ENCODE results near the gene C10orf95.

Gene C10orf95

DNA sequence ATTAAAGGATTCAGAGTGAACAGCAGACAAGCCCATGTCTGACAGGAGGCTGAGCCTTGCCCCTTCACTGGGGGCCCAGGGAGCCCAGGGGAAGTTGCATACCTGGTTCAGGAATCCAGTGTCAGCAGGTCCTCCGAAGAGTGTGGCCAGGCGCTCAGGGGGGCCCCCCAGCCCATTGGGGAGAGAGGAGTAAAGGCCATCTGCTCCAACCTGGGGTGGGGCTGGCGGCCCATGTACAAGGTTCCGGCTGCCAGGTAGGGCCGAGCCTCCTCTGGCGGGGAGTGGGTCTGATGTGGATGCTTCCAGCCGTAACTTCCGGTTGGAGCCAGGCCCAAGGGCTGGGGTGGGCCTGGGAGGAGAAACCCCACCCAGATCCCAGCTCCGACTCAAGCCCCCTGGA lies 35.1 kb downstream of the C10orf95 start:
- no peak for DNase-seq (ENCODE audit: low read depth)

DNA sequence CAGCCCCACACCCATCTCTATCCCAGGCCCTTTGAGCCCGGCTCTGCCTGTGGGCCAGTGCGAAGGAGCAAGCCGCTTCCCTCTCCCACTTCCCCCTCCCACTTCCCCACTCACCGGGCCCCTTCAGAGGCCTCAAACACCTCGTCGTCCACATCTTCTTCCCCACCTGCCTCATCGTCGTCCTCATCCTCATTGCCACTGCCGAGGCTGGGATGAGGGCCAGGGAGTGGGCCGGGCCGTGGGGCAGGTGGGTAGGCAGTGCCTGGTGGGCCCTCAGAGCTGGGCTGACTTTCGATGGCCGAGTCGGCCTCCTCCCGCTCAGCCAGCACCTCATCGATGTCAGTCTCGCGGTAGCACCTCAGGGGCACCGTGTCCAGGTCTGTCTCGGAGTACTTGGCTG lies 36.6 kb downstream of the C10orf95 start:
- DNase-seq (ENCODE audit: low read depth), result no peak

DNA sequence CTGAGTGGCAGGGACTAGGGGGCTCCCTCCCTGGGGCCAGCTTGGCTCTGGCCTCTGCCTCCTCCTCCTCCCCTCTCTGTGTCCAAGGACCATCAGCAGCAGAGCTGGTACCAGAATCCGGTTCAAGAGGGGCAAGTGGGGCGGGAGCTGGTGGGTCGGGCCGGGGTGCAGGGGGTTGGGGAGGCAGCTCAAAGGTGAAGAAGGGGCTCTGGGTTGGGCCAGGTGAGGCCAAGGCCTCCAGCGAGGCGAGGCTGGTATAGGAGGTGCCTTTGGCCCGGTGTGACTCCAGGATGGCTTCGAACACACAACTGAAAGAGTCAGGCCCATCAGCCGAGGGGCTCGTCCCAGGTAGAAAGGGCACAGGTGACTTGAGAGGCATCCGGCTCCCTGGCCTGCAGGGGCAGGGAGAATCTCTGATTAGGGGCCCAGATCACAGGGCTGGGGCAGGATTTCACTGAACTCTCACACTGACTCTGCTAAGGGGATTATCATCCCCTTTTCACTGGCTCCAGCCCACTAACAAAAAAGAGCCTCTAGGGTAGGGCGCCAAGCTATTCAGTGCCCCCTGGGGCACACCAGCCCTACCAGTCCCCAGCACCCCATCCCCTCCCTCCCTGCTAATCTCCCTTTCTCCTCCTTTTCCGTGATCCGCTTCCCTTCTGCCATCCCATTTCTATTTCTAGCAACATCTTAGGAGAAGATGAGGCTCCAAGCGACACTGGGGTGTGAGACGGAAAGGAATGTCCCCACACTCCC lies 37.4 kb downstream of the C10orf95 start:
- no peak for DNase-seq (ENCODE audit: low read depth)

DNA sequence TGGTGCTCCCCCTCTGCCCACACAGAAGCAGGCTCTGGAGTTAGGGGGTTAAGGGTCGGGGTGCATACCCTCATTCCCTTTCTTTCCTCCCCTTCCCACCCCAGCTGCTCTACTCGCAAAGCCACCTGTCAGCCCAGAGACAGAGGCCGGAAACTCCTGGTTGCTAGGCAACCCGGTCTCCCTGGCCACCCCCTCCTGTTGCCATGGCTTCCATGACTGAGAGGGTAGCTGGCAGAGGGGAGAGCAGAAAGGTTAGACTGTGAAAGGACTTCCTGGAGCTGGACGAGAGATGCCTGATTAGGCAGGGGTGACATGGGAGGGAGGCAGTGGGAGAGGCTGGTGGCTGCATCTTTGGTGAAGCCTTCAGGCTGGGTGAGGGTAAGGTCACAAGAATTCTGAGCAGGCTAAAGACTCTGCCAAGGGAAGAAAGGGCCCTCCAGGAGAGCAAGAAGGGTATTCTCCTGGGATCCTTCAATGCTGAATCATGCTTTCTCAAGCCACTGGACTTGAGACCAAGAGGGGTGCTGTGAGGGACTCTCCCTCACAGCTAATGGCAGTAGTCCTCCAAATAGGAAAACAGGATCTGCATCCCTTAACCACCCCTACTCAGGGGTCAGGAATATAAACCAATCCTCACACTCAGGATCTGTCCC lies 38.2 kb downstream of the C10orf95 start:
- DNase-seq (ENCODE audit: low read depth), result no peak

DNA sequence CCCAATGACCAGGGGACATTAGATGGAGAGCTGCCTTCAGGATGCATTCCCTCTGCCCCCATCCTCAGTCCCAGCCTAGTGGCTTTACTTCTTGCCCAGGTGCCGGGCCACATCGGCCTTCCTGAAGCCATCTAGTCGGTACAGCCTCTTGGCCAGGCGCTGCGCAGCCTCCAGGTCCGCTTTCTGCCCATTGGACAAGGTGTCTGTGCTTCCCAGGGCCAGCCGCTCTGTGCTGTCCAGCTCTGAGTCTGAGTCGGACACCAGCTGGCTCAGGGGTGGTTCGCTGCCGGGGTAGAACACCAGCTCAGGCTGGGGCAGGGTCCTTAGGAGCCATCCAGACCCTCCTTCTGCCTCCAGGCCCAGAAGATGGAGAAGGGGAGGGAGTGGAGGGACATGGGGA lies 39.0 kb downstream of the C10orf95 start:
- no peak for DNase-seq (ENCODE audit: low read depth)

DNA sequence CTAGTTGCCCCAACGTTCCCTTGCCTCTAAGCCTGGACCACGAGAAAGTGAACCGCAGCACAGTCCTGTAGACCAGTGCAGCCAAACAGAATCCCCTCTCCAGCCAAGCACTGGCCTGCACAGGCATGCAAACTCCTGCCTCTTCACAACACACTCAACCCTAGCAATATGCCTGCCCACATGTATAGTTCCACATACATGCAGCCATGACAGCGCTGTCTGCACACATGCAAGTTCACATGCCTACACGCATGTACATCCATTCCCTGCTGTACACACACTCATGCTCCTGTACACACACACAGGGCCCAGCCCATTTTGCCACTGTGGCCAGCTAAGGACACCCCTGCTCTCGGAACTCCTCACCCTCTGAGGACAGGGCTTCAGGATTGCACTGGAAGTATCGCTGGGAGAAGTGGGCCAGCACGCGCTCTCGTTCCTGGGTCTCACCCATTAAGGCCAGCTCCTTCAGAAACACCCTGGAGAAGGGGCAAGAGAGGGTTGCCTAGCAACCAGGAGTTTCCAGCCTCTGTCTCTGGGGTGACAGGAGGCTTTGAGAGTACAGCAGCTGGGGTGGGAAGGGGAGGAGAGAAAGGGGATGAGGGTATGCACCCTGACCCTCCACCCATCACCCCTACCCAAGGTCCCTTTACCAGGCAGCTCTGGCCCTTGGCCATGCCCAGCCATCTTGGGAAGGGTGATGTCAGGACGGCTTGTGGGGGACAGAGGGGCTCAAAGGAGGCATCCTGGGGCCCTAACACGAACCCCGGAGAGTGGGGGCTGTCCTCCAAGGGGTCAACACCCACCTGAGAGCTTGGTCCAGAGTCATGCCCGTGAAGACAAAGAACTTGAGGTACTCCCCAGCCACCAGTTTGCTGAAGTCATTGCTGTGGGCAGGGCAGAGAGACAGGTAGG lies 39.7 kb downstream of the C10orf95 start:
- no peak for DNase-seq (ENCODE audit: low read depth)

DNA sequence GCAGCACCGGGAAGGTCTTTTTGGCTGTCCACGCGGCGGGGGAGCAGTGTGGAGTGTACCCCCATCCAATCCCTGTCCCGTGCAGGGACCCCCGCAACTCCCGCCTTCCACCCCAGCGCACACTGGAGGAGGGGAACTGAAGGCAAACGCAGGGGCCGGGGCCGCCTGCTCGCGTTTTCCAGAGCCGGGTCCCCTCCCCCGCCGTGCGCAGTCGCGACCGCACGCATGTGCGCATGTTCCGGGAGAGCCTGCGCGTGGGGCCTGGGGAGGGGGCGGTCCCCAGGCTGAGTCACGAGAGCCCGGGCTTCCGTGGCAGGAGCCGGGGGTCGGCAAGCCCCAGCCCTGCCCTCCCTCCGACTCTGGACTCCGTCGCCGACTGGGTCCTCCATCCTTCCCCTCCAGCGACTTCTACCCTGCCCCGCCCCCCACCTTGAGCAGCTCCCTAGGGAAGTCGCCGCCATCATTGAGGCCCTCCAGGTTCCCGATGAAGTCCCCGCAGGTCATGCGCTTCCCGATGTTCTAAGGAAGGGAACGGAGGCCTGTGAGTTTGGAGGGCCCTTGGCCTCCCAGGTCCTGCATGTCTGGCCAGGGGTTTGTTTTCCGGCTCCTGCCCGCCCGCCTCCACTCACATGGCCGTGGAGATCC lies 40.8 kb downstream of the C10orf95 start:
- DNase-seq (ENCODE audit: low read depth), result peak; percentile 53

DNA sequence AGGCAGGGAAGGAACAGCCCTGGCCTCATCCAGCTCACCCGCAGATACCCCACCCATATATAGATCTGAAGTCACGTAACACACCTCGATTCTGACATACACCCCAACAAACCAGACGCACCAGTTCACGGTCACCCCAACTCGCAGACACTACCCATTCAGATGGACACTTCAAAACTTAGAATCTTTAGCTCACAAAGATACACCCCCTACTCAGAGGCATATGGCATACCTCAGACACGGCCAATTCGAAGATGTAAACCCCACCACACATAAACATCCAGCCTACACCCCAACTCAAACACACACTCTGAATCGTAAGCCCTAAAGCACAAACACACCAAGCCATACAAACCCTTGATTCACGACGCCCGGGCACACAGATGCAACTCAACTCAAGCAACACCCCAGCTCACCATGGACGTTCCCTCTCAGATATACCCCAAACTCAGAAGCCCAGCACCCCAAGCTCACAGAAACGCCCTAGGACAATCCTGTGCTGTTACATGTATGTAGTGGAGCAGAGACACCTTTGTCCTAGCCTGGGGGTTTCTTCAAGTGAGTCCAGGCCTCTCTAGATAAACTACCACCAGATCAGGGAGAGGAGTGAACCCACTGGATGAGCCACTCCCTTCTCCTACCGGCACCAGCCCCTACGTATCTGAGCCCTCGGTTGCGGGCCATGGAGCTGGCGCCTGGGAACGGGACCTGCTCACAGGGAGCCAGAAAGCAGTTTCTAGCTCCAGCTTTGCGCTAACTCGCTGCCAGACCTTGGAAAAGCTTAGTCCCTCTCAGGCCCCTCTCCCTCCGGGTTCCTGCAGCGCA lies 41.5 kb downstream of the C10orf95 start:
- DNase-seq (ENCODE audit: low read depth), result no peak

DNA sequence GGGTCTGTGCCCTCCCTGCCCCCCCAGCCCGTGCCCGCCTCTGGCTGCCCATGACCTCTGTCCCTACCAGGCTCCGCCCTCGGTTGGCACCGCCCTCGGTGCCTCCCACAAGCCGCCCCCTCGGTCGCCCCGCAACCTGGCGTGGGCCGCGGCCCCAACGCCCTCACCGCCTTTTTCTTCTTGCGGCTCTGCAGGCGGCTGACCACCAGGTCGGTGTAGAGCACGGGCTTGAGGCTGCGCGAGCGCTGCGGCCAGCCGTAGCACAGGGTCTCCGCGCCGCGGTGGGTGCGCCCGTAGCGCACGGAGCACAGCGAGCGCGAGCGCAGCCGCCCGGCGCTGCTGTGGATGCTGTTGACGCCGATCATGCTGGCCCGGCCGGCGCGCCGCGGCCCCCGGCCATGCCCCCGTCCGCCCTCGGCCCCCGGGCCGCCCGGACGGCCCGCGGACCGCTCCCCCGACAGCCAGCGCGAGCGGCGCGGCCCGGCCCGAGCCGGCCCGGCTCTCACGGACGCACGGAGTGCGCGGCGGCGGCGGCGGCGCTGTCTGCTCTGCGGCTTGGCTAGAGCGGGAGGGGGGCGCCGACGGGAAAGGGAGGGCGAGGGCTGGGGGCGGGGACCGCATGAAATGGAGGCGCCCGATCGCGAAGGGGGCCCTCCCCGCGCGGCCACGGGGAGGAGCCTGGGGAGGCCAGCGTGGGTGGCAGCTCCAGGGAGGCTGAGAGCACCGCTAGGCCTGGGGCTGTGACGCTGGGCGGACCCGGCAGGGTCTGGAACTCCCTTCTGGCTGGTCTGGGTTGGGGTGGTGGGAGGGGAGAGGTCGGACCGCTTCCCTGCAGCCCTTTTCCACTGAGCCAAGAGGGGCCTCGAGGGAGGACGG lies 42.4 kb downstream of the C10orf95 start:
- DNase-seq (ENCODE audit: low read depth), result peak; percentile 76

DNA sequence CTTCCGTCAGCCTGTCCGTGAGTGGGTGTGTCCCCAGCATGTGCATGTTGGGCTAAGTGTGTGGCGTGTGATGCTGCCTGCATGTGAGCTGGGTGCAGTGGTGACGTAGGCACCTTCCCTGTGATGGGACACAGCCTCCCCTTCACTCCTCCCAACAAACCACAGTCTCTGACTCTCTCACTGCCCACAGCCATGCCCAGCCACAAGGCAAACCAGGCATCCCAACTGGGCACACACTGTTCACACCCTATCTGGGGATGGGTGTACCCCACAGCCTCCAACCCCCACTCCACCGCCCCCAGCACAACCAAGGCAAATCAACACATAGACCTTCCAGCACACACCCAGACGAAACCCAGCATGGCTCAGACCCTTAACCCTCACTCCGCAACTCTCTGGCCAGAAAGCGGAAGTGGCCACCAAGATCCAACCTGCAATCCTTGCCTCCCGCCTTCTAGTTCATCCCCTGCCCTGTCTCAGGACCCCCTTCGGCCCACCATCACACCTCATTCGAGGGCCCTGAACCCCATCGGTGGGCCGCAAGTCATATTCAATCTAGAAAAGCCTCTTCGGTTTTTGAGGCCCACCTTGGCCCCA lies 43.1 kb downstream of the C10orf95 start:
- DNase-seq (ENCODE audit: low read depth), result no peak

DNA sequence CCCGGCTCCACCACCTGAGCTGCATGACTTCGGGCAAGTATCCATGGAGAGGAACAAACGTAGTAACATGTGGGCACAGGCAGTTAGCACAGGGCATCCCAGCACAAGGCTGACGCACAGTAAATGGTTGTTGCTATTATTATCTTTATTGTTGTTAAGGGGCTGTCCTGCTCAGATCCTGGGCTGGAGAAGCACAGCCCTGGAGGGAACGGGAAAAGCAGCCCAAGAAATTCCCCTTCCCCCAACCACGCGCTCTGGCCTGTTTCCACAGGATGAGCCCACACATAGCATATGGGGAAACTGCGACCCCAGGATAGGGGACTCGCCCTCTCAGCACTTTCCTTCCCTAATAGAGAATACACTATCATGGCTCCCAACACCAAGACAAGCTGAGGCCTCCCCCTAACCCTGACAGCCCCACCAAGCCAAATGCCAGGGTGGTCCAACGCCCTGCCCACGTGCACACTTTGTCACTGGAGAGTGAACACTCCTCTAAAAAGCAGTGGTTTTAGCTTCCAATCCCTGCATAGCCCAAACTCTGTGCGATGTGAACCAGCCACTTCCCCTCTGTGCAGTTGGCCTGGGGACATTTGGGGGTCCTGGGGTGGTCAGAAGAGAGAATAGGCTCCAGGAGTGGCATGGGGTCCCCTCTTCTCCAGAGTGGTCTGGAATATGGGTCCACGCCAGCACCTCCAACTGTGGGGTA lies 43.8 kb downstream of the C10orf95 start:
- no peak for DNase-seq (ENCODE audit: low read depth)

DNA sequence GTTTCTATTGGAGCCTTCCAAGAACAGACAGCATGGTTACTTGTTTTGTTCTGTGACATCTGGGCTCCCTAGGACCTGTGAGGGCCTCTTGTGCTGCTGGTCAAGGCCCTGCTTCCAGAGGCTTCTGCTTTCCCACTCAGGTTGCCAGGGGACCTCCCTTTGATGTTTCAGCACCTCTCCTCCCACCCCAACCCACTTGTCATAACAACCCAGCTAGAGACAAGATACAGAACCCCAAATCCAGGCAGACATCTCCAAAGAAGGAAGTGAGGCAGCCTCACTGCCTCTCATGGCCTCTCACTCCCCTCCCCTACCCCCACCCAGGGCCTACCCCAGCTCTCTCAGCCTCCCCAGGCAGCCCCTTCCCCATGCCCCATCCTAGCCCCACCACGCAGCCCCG lies 44.5 kb downstream of the C10orf95 start:
- no peak for DNase-seq (ENCODE audit: low read depth)

DNA sequence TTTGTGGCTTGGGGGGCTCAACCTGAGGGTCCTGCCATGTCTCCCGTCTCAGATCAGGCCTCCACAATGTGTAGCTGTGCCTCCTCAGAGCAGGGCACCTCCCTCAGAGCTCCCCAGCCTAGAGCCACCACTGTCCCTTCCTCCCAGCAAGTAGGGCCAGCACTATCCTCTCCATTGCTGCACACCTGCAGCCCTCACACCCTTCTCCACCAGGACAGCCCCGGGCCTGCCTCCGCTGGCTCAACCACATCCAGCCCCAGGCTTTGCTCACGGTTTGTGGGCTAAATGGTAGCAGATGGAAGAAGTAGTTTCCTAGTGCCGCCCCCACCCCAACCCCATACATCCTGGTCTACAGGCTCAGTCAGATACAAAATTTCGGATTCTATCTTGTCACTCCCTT lies 45.7 kb downstream of the C10orf95 start:
- no peak for DNase-seq (ENCODE audit: low read depth)

DNA sequence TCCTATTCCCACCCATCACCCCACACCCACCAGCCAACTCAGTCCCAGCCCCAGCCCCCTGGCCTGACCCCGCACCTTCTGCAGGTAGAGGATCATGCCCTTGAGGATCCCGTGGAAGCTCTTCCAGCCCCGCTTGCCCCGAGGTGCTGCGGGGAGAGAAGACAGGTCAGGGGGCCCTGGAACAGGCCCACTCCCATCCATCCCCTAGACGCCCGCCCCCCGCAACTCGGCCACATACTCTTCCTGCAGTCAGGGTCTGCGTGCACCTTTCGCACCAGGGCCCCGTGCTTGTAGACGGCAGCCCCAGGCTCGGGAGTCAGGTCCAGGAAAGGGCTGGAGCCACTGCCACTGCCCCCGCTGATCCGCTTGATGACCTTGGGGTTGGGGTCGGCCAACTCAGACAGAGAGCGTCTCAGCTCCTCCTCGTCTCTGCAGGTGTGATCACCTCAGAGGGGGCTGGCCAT lies 46.2 kb downstream of the C10orf95 start:
- no peak for DNase-seq (ENCODE audit: low read depth)

DNA sequence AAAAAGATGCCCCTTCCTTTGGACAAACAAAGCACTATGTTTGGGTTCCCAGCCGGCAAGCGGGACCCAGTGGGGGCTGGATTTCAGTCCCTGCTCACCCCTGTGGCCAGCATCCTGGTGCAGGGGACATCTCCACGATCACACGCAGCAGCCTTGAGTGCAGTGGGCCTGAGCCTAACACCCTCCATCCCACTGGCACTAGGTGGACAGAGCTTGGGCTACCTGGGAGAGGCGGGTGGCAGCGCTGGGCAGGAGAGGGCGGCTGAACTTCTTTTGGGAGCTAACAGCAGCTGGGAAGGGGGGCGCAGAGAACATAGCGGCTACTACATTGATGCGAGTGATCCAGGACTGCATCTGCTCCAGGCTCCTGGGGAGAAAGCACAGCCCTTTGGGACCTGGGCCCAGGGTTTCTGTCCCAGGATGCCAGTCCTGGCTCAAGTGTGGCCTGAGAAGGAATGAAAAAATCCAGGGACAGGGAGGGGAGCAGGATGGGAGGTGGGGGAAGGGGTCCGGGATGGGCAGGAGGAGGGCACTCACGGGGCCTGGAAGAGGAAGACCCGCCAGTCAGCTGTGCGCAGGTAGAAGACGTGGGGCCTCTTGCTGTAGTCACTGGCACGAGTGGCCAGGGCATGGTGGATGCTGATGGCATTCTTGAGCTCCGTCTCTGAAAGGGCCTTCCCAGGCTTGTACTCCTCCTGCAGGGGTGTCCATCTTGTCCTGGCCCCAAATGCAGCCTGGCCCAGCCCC lies 46.8 kb downstream of the C10orf95 start:
- no peak for DNase-seq (ENCODE audit: low read depth)

DNA sequence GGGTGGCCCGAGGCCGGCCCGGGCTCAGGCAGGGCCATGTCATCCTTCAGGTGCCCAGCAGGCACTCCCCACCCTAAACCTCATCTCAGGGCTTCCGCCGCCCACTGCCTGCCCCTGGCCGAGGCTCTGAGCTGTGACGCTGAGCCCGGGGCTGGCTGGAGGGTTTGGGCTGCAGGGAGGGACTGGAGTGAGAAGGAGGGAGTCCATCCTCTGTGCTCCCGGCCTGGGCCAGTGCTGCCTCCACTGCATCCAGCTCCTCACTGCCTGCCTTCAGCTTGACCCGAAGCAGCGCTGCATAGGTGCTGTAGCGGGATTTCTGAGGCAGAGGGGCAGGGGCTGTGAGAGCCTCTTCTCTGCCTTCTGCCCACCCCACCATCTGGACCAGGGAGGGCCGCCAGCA lies 48.2 kb downstream of the C10orf95 start:
- DNase-seq (ENCODE audit: low read depth), result no peak

DNA sequence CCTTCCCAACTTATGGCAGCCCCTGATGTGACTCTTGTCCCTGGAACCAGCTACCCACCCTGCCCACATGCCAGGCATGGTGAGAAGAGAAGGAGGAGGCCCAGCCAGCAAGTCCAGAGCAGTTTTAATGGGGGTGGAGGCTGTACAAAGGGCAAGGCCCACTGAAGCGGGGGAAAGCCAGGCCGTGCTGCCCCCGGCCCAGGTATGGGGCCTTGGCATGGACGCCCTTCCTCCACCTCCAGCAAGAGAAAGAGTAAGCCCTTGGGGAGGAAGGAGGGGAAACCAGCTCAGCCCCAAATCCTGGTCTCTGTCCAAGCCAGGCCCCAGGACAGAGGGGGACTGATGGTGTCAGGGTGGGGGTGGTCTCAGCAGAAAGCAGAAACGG lies 48.8 kb downstream of the C10orf95 start:
- DNase-seq (ENCODE audit: low read depth), result no peak

DNA sequence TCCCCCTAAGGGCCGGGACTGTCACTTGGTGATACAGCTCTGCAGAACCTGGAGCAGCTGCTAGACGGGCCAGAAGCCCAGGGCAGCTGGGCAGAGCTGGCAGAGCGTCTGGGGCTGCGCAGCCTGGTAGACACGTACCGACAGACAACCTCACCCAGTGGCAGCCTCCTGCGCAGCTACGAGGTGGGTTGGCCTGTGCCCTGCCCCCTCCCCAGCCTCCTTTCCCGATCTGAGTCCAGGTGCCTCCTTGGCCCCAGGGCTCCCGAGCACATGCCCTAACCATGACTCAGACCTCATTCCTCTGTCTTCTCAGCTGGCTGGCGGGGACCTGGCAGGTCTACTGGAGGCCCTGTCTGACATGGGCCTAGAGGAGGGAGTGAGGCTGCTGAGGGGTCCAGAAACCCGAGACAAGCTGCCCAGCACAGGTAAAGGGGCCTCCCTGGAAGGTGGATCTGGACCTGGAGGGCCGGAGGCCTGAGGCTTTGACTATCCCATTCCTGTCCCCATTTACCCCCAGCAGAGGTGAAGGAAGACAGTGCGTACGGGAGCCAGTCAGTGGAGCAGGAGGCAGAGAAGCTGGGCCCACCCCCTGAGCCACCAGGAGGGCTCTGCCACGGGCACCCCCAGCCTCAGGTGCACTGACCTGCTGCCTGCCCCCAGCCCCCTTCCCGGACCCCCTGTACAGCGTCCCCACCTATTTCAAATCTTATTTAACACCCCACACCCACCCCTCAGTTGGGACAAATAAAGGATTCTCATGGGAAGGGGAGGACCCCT lies 49.4 kb downstream of the C10orf95 start:
- DNase-seq (ENCODE audit: low read depth), result no peak
